Measurements from ENCODE around the gene ABLIM3.

- no peak for TF ChIP-seq CTCF (IDR thresholded peaks at IDR 0.05; ENCODE audit: insufficient read depth, low read length, poor library complexity, severe bottlenecking)
- TF ChIP-seq EZH2phosphoT487 (conservative IDR thresholded peaks at IDR 0.05; ENCODE audit: low read length) = no peak
Observed at GRCh38 chr5:149144637-149145036, 3.3 kb downstream of the ABLIM3 start.

Measured in SU-DHL-6 (cell line).